PC-9 (cell line): ENCODE results near the gene ADGRB3.

ENCODE experiments used
- CTCF ChIP-seq: fragments of 200-600 bp; sonication (generic); conservative IDR thresholded peaks from 2 replicates; pipeline ENCODE4 v1.6.1; 2017; ENCODE audit warnings: mixed run types, antibody characterized with exemption, mild to moderate bottlenecking, moderate library complexity
- EZH2 ChIP-seq: fragments of 200-600 bp; sonication (generic); IDR thresholded peaks from 2 replicates; pipeline ENCODE4 v1.8.0; 2017; ENCODE audit warnings: antibody characterized with exemption, low read depth

GRCh38 chr6:69135927-69136326, 500.8 kb downstream of the ADGRB3 start:
- TF ChIP-seq CTCF (no peak), EZH2 (no peak)
